ENCODE results near the gene BSND. TPM values are rescaled to one million over a fixed set of nuclear protein-coding genes. Genes with fewer than 3 reads are reported as not detected.

Gene BSND
- total RNA-seq, 4 donors from 2014 or later, result not detected

DNA sequence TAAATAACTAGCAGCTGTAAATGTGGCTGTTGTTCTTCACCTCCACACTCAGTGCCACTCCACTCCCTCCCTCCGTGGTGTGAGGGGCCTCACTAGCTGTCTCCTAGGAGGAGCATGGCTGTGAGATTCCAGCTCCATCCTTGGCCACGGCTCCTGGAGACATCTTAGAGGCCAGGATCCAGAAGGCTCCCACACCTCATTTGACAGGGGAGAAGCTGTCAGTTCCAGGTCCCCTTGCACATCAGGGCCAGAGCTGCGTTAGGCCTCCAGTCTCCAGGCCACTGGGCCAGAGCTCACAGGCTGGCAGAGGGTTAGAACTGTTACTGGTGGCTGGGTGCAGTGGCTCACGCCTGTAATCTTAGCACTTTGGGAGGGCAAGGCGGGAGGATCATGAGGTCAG, 55.7 kb downstream of the BSND start:
- TF ChIP-seq POLR2A (IDR thresholded peaks at IDR 0.05), result no peak
- TF ChIP-seq, protein P1, sequence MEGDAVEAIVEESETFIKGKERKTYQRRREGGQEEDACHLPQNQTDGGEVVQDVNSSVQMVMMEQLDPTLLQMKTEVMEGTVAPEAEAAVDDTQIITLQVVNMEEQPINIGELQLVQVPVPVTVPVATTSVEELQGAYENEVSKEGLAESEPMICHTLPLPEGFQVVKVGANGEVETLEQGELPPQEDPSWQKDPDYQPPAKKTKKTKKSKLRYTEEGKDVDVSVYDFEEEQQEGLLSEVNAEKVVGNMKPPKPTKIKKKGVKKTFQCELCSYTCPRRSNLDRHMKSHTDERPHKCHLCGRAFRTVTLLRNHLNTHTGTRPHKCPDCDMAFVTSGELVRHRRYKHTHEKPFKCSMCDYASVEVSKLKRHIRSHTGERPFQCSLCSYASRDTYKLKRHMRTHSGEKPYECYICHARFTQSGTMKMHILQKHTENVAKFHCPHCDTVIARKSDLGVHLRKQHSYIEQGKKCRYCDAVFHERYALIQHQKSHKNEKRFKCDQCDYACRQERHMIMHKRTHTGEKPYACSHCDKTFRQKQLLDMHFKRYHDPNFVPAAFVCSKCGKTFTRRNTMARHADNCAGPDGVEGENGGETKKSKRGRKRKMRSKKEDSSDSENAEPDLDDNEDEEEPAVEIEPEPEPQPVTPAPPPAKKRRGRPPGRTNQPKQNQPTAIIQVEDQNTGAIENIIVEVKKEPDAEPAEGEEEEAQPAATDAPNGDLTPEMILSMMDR (IDR thresholded peaks at IDR 0.05), result no peak
- 91 to 97% methylated on average over 5 of the region's 5 CpGs for WGBS, 2 donors
- intact Hi-C loops (cut with DNase I; ENCODE audit: low total_unique reads), result no loop called here
- DNase-seq (ENCODE audit: low spot score in 2 of 2), result peak in 1 of 2 donors; percentile 70
- no peak overlapping the region for H3K4me3 ChIP-seq (ENCODE audit: low read depth, poor library complexity, severe bottlenecking)

DNA sequence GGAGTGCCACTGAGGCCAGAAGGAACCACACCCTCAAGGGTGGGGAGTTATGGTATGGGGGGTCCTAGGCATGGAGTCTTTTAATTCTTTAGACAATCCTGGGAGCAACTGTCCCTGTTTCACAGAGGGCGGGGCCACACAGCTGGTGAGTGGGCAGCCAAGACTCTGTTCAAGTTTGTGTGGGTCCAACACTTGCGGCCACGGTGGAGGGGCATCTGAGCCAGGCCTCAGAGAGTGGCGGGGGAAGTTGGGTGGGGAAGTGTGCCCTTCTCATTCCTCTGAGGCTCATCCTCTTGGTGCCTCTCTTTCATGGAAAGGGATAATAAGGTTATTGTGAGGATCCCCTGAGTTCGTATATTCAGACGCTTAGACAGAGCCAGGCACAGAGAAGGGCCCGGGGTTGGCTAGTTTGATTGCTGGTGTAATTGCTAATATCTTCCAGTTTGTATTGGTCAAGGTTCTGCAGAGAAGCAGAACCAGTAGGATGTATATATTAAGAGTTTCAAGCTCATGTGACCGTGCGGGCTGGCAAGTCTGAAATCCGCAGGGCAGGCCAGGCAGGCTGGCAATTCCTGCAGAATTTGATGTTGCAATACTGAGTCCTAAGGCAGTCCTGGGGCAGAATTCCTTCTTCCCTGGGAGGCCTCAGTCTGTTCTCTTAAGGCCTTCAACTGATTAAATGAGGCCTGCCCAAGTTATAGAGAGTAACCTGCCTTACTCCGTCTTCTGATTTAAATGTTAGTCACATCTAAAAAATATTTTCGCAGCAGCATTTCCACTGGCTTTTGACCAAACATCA, 56.5 kb downstream of the BSND start:
- intact Hi-C loops (cut with DNase I; ENCODE audit: low total_unique reads), result no loop called here
- peak in 1 of 2 donors; percentile 65 for DNase-seq (ENCODE audit: low spot score in 2 of 2)
- TF ChIP-seq, protein P1 (IDR thresholded peaks at IDR 0.05), result no peak
- TF ChIP-seq POLR2A (IDR thresholded peaks at IDR 0.05), result no peak
- WGBS, 2 donors, result 77% methylated on average over 12 of the region's 12 CpGs
- H3K4me3 ChIP-seq (ENCODE audit: low read depth, poor library complexity, severe bottlenecking), result no peak overlapping the region

DNA sequence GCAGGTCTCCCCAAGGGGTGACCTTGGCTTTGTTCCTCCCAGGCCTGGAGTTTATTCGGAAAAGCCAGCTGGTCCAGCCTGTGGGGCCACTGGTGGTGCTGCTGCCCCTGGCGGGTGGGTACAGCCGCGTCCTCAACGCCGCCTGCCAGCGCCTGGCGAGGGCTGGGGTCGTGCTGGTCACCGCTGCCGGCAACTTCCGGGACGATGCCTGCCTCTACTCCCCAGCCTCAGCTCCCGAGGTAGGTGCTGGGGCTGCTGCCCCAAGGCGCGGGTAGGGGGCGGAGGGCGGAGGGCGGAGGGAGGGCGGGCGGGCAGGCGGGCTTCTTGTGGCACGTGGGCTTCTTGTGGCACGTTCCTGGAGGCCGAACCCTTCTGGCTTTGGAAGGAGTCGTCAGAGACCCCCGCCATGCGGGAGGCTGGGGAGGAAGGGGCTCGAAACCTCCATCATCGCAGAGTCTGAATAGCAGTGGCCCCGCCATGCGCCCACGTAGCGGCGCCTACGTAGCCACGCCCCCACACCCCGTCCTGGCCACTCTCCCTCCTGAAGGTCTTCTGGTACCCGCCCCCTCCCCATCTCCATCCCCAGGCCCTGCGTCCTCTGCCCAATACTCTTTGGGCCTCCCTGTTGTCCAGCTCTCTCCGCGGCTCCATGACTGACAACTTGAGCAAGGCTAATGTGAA, 57.4 kb downstream of the BSND start:
- intact Hi-C loops (cut with DNase I; ENCODE audit: low total_unique reads), result no loop called here
- peak in 1 of 2 donors; percentile 68 for DNase-seq (ENCODE audit: low spot score in 2 of 2)
- WGBS, 2 donors, result 96 to 97% methylated on average over 33 to 42 of the region's 42 CpGs
- TF ChIP-seq, protein P1 (IDR thresholded peaks at IDR 0.05), result no peak
- TF ChIP-seq POLR2A (IDR thresholded peaks at IDR 0.05), result no peak
- H3K4me3 ChIP-seq (ENCODE audit: low read depth, poor library complexity, severe bottlenecking), result no peak overlapping the region

DNA sequence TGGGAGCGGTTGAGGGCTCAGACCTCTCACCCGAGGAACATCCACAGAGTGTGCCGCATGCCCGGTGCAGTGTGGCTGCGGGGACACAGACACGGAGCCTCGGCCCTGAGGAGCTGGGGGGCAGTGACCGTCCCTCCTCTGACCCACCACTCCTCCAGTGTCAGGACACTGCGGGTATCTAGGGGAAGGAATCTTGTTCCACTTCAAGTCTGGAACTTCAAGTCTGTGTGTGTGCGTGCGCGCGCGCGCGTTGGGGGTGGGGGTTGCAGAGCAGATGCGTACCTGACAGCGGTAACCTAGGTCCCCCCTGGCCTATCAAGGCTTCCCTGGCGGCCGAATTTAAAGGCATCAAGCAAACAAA, 57.9 kb downstream of the BSND start:
- no peak for TF ChIP-seq POLR2A (IDR thresholded peaks at IDR 0.05)
- TF ChIP-seq, protein P1 (IDR thresholded peaks at IDR 0.05), result no peak
- WGBS, 2 donors, result 94 to 95% methylated on average over 20 of the region's 20 CpGs
- intact Hi-C loops (cut with DNase I; ENCODE audit: low total_unique reads), result no loop called here
- DNase-seq (ENCODE audit: low spot score in 2 of 2), result peak in 1 of 2 donors; percentile 50
- H3K4me3 ChIP-seq (ENCODE audit: low read depth, poor library complexity, severe bottlenecking), result no peak overlapping the region

DNA sequence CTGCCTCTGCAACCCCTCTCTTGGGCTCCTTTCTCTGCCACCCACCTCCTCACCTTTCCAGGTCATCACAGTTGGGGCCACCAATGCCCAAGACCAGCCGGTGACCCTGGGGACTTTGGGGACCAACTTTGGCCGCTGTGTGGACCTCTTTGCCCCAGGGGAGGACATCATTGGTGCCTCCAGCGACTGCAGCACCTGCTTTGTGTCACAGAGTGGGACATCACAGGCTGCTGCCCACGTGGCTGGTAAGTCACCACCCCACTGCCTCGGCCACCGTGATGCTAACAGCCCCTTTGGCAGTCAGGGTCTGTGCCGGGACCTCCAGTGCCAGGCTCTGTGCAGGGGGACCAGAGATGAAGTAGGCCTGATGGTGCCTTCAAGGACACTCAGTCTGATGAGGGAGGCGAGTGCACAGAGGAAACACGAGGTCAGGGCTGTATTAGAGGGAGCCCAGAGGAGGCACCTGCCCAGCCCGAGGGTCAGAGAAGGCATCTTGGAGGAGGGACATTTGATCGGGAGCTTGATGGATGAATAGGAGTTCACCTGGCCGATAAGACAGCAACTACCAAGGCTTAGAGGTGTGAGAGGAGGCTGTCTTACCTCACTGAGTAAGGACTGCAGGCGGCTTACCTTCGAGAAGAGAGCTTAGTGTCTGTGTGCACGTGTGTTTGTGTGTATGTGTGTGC, 58.7 kb downstream of the BSND start:
- TF ChIP-seq, protein P1 (IDR thresholded peaks at IDR 0.05), result no peak
- no peak for TF ChIP-seq POLR2A (IDR thresholded peaks at IDR 0.05)
- WGBS, 2 donors, result 91 to 93% methylated on average over 14 to 15 of the region's 15 CpGs
- intact Hi-C loops (cut with DNase I; ENCODE audit: low total_unique reads), result no loop called here
- no peak overlapping the region for H3K4me3 ChIP-seq (ENCODE audit: low read depth, poor library complexity, severe bottlenecking)
- DNase-seq (ENCODE audit: low spot score in 2 of 2), result peak in 1 of 2 donors; percentile 80
